Epithelial cell of proximal tubule (primary cell): ENCODE results near the gene CADM1. TPM values are rescaled to one million over a fixed set of nuclear protein-coding genes. Genes with fewer than 3 reads are reported as not detected.

Source experiments
- DNase-seq: peaks from one replicate; pipeline ENCODE4 v3.0.0-alpha.2; 2011; ENCODE audit warnings: low read depth
- H3K4me3 ChIP-seq: 2 replicates; pipeline ENCODE4 v1.5.1; 2011; ENCODE audit warnings: low read depth, mild to moderate bottlenecking, low read length
- CTCF ChIP-seq: conservative IDR thresholded peaks from 2 replicates; pipeline ENCODE4 v1.5.1; 2012; ENCODE audit warnings: low read depth, mild to moderate bottlenecking, low read length
- total RNA-seq: library from RNA; depleted of rRNA; stranded (reverse); fragments of >200 nt; gene quantifications from 2 replicates; pipeline ENCODE4 v1.2.3, GENCODE V29; 2015

Gene CADM1
- total RNA-seq, 1 donor from 2014 or later, result 21.3 TPM

- TF ChIP-seq CTCF, result no peak
- H3K4me3 ChIP-seq, result no peak overlapping the region
- DNase-seq, result no peak
Observed at GRCh38 chr11:115311949-115312348, 192.3 kb downstream of the CADM1 start.

GRCh38 chr11:115306689-115307088 lies 197.5 kb downstream of the CADM1 start:
- H3K4me3 ChIP-seq, result no peak overlapping the region
- DNase-seq, result no peak
- TF ChIP-seq CTCF, result no peak

DNA sequence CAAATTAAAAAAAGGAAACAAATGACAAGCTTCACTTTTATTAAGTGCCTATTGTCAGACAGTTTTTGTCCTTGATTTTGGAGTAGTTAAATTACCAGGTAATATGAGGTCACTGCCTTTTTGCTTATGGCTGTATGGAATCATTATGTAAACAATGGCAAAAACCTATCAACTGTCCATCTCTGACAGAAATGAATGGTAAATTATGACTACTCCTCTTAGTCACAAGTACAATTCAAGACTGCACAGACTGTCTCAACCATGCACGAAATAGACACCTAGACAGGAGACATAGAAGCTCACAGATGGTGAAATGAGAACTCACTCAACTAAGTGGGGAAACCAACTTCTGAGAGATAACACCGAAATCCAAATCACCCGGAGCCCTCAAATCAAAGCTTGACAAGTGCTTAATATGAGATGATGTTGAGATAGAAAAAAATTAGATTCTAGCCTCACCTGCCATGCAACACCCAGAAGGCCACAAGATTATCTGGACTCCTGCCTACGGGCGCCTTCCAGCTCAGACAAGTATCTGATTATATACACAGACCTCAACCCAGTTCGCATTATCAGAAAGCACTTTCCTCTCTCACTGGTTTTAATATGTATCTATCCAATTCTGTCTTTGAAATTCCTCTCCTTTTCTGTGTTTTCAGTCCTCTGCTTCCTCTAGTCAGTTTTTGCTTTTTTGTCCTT lies 199.3 kb downstream of the CADM1 start:
- DNase-seq, result no peak
- no peak overlapping the region for H3K4me3 ChIP-seq
- TF ChIP-seq CTCF, result no peak

DNA sequence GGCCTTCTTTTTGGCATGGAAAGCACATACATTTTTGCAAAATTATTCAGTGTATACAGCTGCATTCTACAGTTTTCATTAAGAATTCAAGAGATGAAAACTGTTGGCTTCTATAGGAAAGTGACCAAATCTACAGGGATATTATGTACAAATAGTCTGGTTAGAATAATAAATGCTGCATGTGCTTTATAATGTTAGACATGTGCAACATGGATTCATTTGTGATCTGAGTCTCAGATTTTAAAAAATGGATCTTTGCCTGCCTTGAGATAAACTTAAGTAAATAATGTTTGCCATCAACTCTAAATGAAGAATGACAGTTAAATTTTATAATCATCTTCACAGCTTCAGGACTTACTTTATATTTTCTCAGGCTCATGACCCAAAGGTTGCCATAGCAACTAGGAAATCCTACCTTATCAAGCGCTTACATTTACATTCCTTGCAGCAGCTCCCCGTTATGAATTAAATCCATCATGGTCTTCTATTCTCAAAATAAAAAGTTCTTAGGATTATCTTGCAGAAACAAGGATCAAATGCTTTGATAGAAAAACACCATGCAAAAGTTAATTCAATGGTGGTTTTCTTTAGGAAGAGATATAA lies 200.2 kb downstream of the CADM1 start:
- DNase-seq, result no peak
- TF ChIP-seq CTCF, result no peak
- no peak overlapping the region for H3K4me3 ChIP-seq

DNA sequence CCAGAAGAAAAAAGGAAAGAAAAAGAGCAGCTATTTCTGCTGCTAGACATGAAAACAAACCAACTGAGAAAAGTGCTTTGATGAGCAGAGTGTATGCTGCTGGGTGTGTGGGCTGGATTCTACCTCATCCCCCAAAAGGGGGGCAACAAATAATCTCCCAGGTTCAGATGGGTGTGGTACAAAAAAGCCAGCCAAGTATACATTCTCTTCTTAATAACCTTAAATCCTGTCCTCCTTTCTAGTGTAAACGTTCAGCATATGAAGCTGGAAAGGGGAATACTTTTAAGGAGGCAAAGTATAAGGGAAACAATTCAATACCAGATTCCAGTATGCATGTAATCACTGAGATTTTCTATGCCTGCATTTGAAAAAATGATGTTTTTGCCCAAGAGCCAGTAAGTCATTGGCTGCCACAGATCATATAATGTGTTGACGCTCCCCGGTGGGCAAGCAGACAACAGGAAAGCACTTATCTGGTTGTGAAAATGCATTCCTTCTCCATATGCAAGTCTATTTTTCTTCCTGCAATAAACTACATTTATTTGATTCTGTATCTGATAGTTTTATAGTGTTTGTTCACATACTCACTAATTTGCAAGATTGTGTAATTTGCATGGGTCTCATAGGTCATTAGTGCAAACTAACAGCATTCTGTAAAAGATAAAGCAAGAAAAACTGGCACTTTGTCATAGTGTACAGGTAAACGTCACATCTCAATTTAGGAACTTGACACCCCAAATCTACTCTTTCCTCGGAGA lies 201.1 kb downstream of the CADM1 start:
- DNase-seq, result no peak
- TF ChIP-seq CTCF, result no peak
- H3K4me3 ChIP-seq, result no peak overlapping the region

DNA sequence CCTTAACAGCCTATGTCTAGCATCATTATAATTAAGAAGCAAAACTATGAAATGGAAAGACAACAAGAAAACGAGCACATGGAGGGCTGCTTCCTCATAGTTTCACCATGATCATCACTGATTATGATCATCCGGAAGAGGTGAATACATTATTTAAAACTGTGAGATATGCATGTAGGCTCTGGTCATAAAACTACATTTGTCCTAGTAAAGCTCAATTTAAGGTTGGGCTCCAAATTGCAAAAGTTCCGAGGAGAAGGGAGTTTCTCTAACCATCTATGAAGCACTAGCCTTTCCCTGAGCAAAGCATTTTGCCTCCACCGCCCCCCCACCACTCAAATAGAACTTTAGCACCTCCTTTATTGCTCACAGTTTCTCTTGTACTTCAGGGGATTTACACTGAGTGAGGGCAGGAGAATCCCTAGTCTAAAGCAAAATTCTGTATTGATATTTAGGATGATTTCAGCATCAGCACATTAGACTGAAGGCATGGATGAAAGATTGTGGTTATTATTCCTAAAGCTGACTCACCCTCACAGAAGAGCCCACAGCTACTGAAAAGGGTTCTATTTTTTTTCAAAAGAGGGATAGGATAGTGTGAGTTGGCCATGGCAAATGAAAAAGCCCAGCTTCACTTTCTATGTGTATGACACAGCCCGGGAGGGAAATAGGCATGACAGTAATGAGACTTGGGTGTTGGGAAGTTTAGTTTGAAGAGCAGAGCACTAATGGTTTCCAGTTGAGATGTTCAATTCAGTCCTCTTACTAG lies 203.4 kb downstream of the CADM1 start:
- H3K4me3 ChIP-seq, result no peak overlapping the region
- TF ChIP-seq CTCF, result no peak
- no peak for DNase-seq
